ENCODE measurements around the gene FARP1. TPM values are rescaled to one million over a fixed set of nuclear protein-coding genes. Genes with fewer than 3 reads are reported as not detected.

FARP1 gene
- 110 and 123 TPM in 2 replicates for polyA plus RNA-seq (2013)

GRCh38 chr13:98142380-98143156, at the start of gene FARP1:
TSS of gene FARP1 (plus strand) at chr13:98143094. CDS start at chr13:98213243, 70,149 bp downstream.
- WGBS (ENCODE audit: extremely low coverage, insufficient coverage, insufficient read length): no CpG with 5 or more reads among the region's 98 CpGs
- peak within 1 kb of the TSS; percentile 87 for H2BK120ac ChIP-seq (ENCODE audit: insufficient read depth, low read length, poor library complexity)
- DNase-seq: peak; percentile 78 to 89

DNA sequence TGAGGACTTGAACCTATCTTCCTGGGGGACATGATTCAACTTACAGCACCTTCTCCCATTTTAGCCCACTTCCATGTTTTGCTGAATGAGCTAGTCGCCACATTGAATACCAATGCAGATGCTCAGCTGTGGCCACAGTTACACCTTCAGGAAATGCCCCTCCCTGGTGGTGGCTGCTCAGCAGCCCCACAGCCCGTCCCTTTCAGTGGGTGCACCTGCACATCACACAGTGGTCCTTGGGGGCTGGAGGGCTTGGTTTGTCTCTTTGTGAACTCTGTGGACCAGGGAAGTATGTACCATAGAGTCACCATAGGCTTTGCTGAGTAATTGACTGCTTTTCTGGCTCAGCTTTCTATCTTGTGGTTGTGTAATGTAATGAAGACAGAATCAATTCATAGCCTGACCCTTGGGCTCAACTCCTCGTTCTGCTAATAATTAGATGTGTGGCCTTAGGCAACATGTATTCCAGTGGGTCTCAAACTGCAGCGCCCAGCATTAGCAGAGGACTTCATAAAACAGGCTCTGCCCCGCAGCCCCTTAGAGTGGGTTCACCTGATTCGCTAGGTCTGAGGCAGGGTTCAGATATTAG, 48.1 kb upstream of the FARP1 start:
- H3K4me2 ChIP-seq (ENCODE audit: low read length): no peak overlapping the region
- H3K23ac ChIP-seq (ENCODE audit: low read length): no peak overlapping the region
- no peak overlapping the region for H3K27ac ChIP-seq (ENCODE audit: low read depth, low read length)
- H2AK5ac ChIP-seq (ENCODE audit: low read length): no peak overlapping the region
- H3K14ac ChIP-seq (ENCODE audit: low read length): no peak overlapping the region
- no peak overlapping the region for H3K18ac ChIP-seq (ENCODE audit: low read length)
- no peak for DNase-seq
- H3K9me3 ChIP-seq (ENCODE audit: insufficient read depth, low read depth, low read length): peaks cover 2% of the 10 kb centered on the region
- no peak overlapping the region for H2BK120ac ChIP-seq (ENCODE audit: insufficient read depth, low read length, poor library complexity)
- H3K27me3 ChIP-seq (ENCODE audit: insufficient read depth, low read length): no peaks in the 10 kb centered on the region
- no peak overlapping the region for H3K4ac ChIP-seq (ENCODE audit: low read depth, low read length)
- no peak overlapping the region for H2BK12ac ChIP-seq (ENCODE audit: low read length)
- no peak overlapping the region for H4K91ac ChIP-seq (ENCODE audit: low read depth, low read length)
- no peak overlapping the region for H3K9ac ChIP-seq (ENCODE audit: low read length)
- H4K8ac ChIP-seq (ENCODE audit: low read depth, low read length): no peak overlapping the region
- H3K4me3 ChIP-seq (ENCODE audit: low read depth, low read length): no peak overlapping the region
- no peak overlapping the region for H2BK5ac ChIP-seq (ENCODE audit: low read depth, low read length, poor library complexity)
- H3K36me3 ChIP-seq (ENCODE audit: control insufficient read depth in 1 of 2, insufficient read depth in 2 of 2, low read length in 2 of 2): no peaks in the 10 kb centered on the region
- H4K12ac ChIP-seq (ENCODE audit: low read depth, low read length): no peak overlapping the region
- no peaks in the 10 kb centered on the region for H3K79me1 ChIP-seq (ENCODE audit: low read length)
- no peaks in the 10 kb centered on the region for H3K4me1 ChIP-seq (ENCODE audit: control insufficient read depth in 1 of 2, insufficient read depth in 2 of 2, low read length in 2 of 2)
- no peaks in the 10 kb centered on the region for H3K79me2 ChIP-seq (ENCODE audit: control insufficient read depth, insufficient read depth, low read length, poor library complexity)
- WGBS (ENCODE audit: extremely low coverage, insufficient coverage, insufficient read length): no CpG with 5 or more reads among the region's 6 CpGs
- no peak overlapping the region for H2AFZ ChIP-seq (ENCODE audit: insufficient read depth, low read length, poor library complexity)

More at GRCh38 chr13:98142380-98143156, at the start of gene FARP1:
- no peaks in the 10 kb centered on the region for H3K27me3 ChIP-seq (ENCODE audit: insufficient read depth, low read length)
- peak within 1 kb of the TSS; percentile 91 for H4K12ac ChIP-seq (ENCODE audit: low read depth, low read length)
- peak within 1 kb of the TSS; percentile 87 for H3K4me3 ChIP-seq (ENCODE audit: low read depth, low read length)
- peak within 1 kb of the TSS; percentile 88 for H3K18ac ChIP-seq (ENCODE audit: low read length)
- peaks cover 10% of the 10 kb centered on the region for H3K79me1 ChIP-seq (ENCODE audit: low read length)
- peak within 1 kb of the TSS; percentile 38 for H2BK12ac ChIP-seq (ENCODE audit: low read length)
- H3K23ac ChIP-seq (ENCODE audit: low read length): no peak within 1 kb of the TSS
- peaks cover 11% of the 10 kb centered on the region for H3K79me2 ChIP-seq (ENCODE audit: control insufficient read depth, insufficient read depth, low read length, poor library complexity)
- H2AFZ ChIP-seq (ENCODE audit: insufficient read depth, low read length, poor library complexity): peak within 1 kb of the TSS; percentile 75
- peak within 1 kb of the TSS; percentile 63 for H3K27ac ChIP-seq (ENCODE audit: low read depth, low read length)
- peak within 1 kb of the TSS; percentile 85 for H3K9ac ChIP-seq (ENCODE audit: low read length)
- H2AK5ac ChIP-seq (ENCODE audit: low read length): no peak within 1 kb of the TSS
- no peaks in the 10 kb centered on the region for H3K36me3 ChIP-seq (ENCODE audit: control insufficient read depth in 1 of 2, insufficient read depth in 2 of 2, low read length in 2 of 2)
- peak within 1 kb of the TSS; percentile 89 for H4K91ac ChIP-seq (ENCODE audit: low read depth, low read length)
- H3K14ac ChIP-seq (ENCODE audit: low read length): peak within 1 kb of the TSS; percentile 90
- H2BK5ac ChIP-seq (ENCODE audit: low read depth, low read length, poor library complexity): peak within 1 kb of the TSS; percentile 18
- peak within 1 kb of the TSS; percentile 87 for H3K4ac ChIP-seq (ENCODE audit: low read depth, low read length)
- peak within 1 kb of the TSS; percentile 91 for H4K8ac ChIP-seq (ENCODE audit: low read depth, low read length)
- H3K4me2 ChIP-seq (ENCODE audit: low read length): peak within 1 kb of the TSS; percentile 99
- H3K4me1 ChIP-seq (ENCODE audit: control insufficient read depth in 1 of 2, insufficient read depth in 2 of 2, low read length in 2 of 2): peaks cover 2 to 13% of the 10 kb centered on the region in 2 experiments
- no peaks in the 10 kb centered on the region for H3K9me3 ChIP-seq (ENCODE audit: insufficient read depth, low read depth, low read length)

- Histone ChIP-seq H3K4me2 (ENCODE audit: low read length) (no peak overlapping the region), H3K23ac (ENCODE audit: low read length) (no peak overlapping the region), H2BK5ac (ENCODE audit: low read depth, low read length, poor library complexity) (no peak overlapping the region), H3K18ac (ENCODE audit: low read length) (no peak overlapping the region), H2AFZ (ENCODE audit: insufficient read depth, low read length, poor library complexity) (no peak overlapping the region), H2BK120ac (ENCODE audit: insufficient read depth, low read length, poor library complexity) (no peak overlapping the region), H3K79me1 (ENCODE audit: low read length) (no peaks in the 10 kb centered on the region), H3K14ac (ENCODE audit: low read length) (no peak overlapping the region), H3K4me1 (ENCODE audit: control insufficient read depth in 1 of 2, insufficient read depth in 2 of 2, low read length in 2 of 2) (no peaks in the 10 kb centered on the region), H3K4ac (ENCODE audit: low read depth, low read length) (no peak overlapping the region), H3K4me3 (ENCODE audit: low read depth, low read length) (no peak overlapping the region), H3K9ac (ENCODE audit: low read length) (no peak overlapping the region), H2BK12ac (ENCODE audit: low read length) (no peak overlapping the region), H3K27me3 (ENCODE audit: insufficient read depth, low read length) (no peaks in the 10 kb centered on the region), H2AK5ac (ENCODE audit: low read length) (no peak overlapping the region), H4K12ac (ENCODE audit: low read depth, low read length) (no peak overlapping the region), H3K9me3 (ENCODE audit: insufficient read depth, low read depth, low read length) (peaks cover 2% of the 10 kb centered on the region), H3K36me3 (ENCODE audit: control insufficient read depth in 1 of 2, insufficient read depth in 2 of 2, low read length in 2 of 2) (no peaks in the 10 kb centered on the region), H4K8ac (ENCODE audit: low read depth, low read length) (no peak overlapping the region), H4K91ac (ENCODE audit: low read depth, low read length) (no peak overlapping the region), H3K27ac (ENCODE audit: low read depth, low read length) (no peak overlapping the region), H3K79me2 (ENCODE audit: control insufficient read depth, insufficient read depth, low read length, poor library complexity) (no peaks in the 10 kb centered on the region)
- WGBS (ENCODE audit: extremely low coverage, insufficient coverage, insufficient read length): no CpG with 5 or more reads among the region's 5 CpGs
- no peak for DNase-seq
Observed at GRCh38 chr13:98096059-98096458, 46.8 kb upstream of the FARP1 start.

DNA sequence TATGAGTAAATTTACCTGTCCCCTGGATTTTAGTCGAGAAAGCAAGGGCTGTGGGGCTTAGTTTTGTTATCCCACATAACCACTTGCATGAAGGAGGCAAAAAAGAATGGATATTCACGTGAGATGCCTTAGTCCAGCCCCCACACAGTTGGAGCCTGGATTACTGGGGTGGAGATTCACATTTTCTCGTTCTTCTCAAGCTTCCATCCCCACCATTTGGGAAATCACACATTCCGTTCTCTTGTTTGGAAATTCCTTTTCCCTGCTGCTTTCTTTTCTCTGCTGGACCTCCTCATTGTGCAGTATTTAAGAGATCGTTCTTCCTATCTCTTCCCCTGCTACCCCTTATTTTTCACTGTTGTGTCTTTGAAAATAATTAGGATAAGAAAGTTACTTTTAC, 45.1 kb upstream of the FARP1 start:
- Histone ChIP-seq H3K27me3 (ENCODE audit: insufficient read depth, low read length) (no peaks in the 10 kb centered on the region), H3K23ac (ENCODE audit: low read length) (no peak overlapping the region), H2BK120ac (ENCODE audit: insufficient read depth, low read length, poor library complexity) (no peak overlapping the region), H3K9ac (ENCODE audit: low read length) (no peak overlapping the region), H4K8ac (ENCODE audit: low read depth, low read length) (no peak overlapping the region), H2BK12ac (ENCODE audit: low read length) (no peak overlapping the region), H3K4me2 (ENCODE audit: low read length) (no peak overlapping the region), H2AK5ac (ENCODE audit: low read length) (no peak overlapping the region), H3K4me1 (ENCODE audit: control insufficient read depth in 1 of 2, insufficient read depth in 2 of 2, low read length in 2 of 2) (no peaks in the 10 kb centered on the region), H3K36me3 (ENCODE audit: control insufficient read depth in 1 of 2, insufficient read depth in 2 of 2, low read length in 2 of 2) (no peaks in the 10 kb centered on the region), H3K18ac (ENCODE audit: low read length) (no peak overlapping the region), H3K4me3 (ENCODE audit: low read depth, low read length) (no peak overlapping the region), H3K79me2 (ENCODE audit: control insufficient read depth, insufficient read depth, low read length, poor library complexity) (no peaks in the 10 kb centered on the region), H3K27ac (ENCODE audit: low read depth, low read length) (no peak overlapping the region), H3K9me3 (ENCODE audit: insufficient read depth, low read depth, low read length) (peaks cover 2% of the 10 kb centered on the region), H4K12ac (ENCODE audit: low read depth, low read length) (no peak overlapping the region), H3K79me1 (ENCODE audit: low read length) (no peaks in the 10 kb centered on the region), H3K4ac (ENCODE audit: low read depth, low read length) (no peak overlapping the region), H2BK5ac (ENCODE audit: low read depth, low read length, poor library complexity) (no peak overlapping the region), H3K14ac (ENCODE audit: low read length) (no peak overlapping the region), H4K91ac (ENCODE audit: low read depth, low read length) (no peak overlapping the region), H2AFZ (ENCODE audit: insufficient read depth, low read length, poor library complexity) (no peak overlapping the region)
- WGBS (ENCODE audit: extremely low coverage, insufficient coverage, insufficient read length): no CpG with 5 or more reads among the region's 5 CpGs
- DNase-seq: no peak

Data from trophoblast cell (in vitro differentiated cells and primary cell).